Measurements from ENCODE around the gene NHEJ1.

The NHEJ1 gene

DNA sequence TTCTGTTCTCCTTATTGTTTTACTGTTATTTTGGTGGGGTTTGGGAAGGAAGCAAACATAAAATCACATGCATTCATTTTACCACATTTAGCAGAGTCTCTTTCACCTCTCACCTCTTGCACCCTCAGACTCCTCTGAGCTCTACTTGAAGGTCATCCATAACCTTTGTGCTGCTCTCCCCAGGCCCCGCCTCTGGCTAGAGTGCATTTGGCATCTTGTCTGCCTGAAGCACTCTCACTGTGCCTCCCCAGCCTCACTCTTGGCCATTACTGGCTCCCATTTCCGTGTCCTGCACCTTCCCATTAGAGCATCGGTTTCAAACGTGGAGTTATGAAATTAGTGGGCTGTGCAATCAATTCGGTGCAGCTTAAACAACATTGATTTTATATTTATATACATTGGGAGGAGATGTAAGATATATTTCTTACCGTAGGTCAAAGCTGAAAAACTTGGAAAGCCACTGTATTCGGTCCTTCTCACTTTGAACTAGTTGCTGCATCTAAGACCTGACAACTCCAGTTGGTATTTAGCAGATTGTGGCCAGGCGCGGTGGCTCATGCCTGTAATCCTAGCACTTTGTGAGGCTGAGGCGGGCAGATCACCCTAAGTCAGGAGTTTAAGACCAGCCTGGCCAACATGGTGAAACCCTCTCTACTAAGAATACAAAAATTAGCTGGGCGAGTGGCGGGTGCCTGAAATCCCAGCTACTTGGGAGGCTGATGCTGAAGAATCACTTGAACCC, 39.0 kb upstream of the NHEJ1 start:
- Histone ChIP-seq H3K9ac (ENCODE audit: low read length) (no peak overlapping the region), H2AFZ (ENCODE audit: low read depth, low read length, severe bottlenecking) (no peak overlapping the region), H3K27me3 (ENCODE audit: low read length) (no peaks in the 10 kb centered on the region), H3K4me2 (ENCODE audit: low read depth, low read length, poor library complexity, severe bottlenecking) (no peak overlapping the region), H4K20me1 (ENCODE audit: low read depth, low read length) (no peaks in the 10 kb centered on the region), H3K79me2 (ENCODE audit: insufficient read depth, low read length) (no peaks in the 10 kb centered on the region), H3K9me3 (ENCODE audit: insufficient read depth, low read length) (no peaks in the 10 kb centered on the region), H3K4me3 (ENCODE audit: insufficient read depth, low read length, poor library complexity, severe bottlenecking) (no peak overlapping the region), H3F3A (ENCODE audit: insufficient read depth) (no peaks in the 10 kb centered on the region), H3K9me2 (replicated peaks; ENCODE audit: insufficient read depth, low read length) (no peaks in the 10 kb centered on the region), H3K36me3 (ENCODE audit: low read length) (no peaks in the 10 kb centered on the region), H3K27ac (ENCODE audit: low read depth, low read length) (no peak overlapping the region)
- TF ChIP-seq, protein P1, sequence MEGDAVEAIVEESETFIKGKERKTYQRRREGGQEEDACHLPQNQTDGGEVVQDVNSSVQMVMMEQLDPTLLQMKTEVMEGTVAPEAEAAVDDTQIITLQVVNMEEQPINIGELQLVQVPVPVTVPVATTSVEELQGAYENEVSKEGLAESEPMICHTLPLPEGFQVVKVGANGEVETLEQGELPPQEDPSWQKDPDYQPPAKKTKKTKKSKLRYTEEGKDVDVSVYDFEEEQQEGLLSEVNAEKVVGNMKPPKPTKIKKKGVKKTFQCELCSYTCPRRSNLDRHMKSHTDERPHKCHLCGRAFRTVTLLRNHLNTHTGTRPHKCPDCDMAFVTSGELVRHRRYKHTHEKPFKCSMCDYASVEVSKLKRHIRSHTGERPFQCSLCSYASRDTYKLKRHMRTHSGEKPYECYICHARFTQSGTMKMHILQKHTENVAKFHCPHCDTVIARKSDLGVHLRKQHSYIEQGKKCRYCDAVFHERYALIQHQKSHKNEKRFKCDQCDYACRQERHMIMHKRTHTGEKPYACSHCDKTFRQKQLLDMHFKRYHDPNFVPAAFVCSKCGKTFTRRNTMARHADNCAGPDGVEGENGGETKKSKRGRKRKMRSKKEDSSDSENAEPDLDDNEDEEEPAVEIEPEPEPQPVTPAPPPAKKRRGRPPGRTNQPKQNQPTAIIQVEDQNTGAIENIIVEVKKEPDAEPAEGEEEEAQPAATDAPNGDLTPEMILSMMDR (IDR thresholded peaks at IDR 0.05; ENCODE audit: insufficient read depth, low read length, poor library complexity, severe bottlenecking): no peak
- TF ChIP-seq EZH2phosphoT487 (conservative IDR thresholded peaks at IDR 0.05; ENCODE audit: low read length): no peak

DNA sequence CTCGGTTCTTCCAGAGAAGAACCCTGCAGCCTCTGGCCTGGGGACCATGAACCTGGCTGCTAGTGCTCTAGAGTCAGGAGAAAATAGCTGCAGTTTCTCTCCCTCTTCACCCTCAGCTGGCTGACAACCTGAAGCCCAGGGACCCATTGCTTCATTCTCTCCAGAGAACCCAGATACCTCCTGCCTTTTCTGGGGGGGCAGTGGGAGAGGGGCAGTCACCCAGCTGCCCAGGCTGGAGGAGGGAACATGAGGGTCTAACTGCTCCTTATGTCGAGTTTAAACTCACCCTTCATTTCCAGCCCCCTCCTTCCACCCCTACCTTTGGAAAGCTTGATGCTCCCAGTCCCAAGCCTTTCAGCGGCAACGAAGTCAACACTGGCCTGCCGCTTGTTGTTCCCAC, 38.4 kb upstream of the NHEJ1 start:
- no peaks in the 10 kb centered on the region for H3K79me2 ChIP-seq (ENCODE audit: insufficient read depth, low read length)
- no peak overlapping the region for H3K9ac ChIP-seq (ENCODE audit: low read length)
- H3K9me3 ChIP-seq (ENCODE audit: insufficient read depth, low read length): no peaks in the 10 kb centered on the region
- no peaks in the 10 kb centered on the region for H3K36me3 ChIP-seq (ENCODE audit: low read length)
- no peak overlapping the region for H3K4me3 ChIP-seq (ENCODE audit: insufficient read depth, low read length, poor library complexity, severe bottlenecking)
- H3F3A ChIP-seq (ENCODE audit: insufficient read depth): no peaks in the 10 kb centered on the region
- no peak overlapping the region for H2AFZ ChIP-seq (ENCODE audit: low read depth, low read length, severe bottlenecking)
- H3K4me2 ChIP-seq (ENCODE audit: low read depth, low read length, poor library complexity, severe bottlenecking): no peak overlapping the region
- H4K20me1 ChIP-seq (ENCODE audit: low read depth, low read length): no peaks in the 10 kb centered on the region
- no peak overlapping the region for H3K27ac ChIP-seq (ENCODE audit: low read depth, low read length)
- no peaks in the 10 kb centered on the region for H3K9me2 ChIP-seq (replicated peaks; ENCODE audit: insufficient read depth, low read length)
- H3K27me3 ChIP-seq (ENCODE audit: low read length): no peaks in the 10 kb centered on the region
- TF ChIP-seq EZH2phosphoT487 (conservative IDR thresholded peaks at IDR 0.05; ENCODE audit: low read length): no peak
- TF ChIP-seq, protein P1 (IDR thresholded peaks at IDR 0.05; ENCODE audit: insufficient read depth, low read length, poor library complexity, severe bottlenecking): no peak

DNA sequence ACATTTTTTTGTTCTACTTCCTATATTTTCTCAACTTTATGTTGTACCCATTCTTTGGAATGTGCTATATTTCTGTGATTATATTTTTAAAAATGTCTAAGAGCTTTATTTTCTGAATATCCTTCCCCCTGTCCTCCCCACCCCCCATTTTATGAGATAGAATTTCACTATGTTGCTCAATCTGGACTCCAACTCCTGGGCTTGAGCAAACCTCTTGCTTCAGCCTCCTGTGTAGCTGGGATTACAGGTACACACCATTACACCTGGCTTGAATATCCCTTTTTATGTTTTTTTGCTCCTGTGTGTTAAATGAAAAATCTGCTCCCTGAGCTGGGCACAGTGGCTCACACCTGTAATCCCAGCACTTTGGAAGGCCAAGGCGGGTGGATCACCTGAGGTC, 36.8 kb upstream of the NHEJ1 start:
- Histone ChIP-seq H4K20me1 (ENCODE audit: low read depth, low read length) (no peaks in the 10 kb centered on the region), H3K27ac (ENCODE audit: low read depth, low read length) (no peak overlapping the region), H3K9me3 (ENCODE audit: insufficient read depth, low read length) (no peaks in the 10 kb centered on the region), H3K27me3 (ENCODE audit: low read length) (no peaks in the 10 kb centered on the region; the same call in 1 of the 2 replicates), H3K9me2 (replicated peaks; ENCODE audit: insufficient read depth, low read length) (no peaks in the 10 kb centered on the region), H3K4me3 (ENCODE audit: insufficient read depth, low read length, poor library complexity, severe bottlenecking) (no peak overlapping the region), H3K4me2 (ENCODE audit: low read depth, low read length, poor library complexity, severe bottlenecking) (no peak overlapping the region), H3F3A (ENCODE audit: insufficient read depth) (no peaks in the 10 kb centered on the region), H2AFZ (ENCODE audit: low read depth, low read length, severe bottlenecking) (no peak overlapping the region), H3K79me2 (ENCODE audit: insufficient read depth, low read length) (no peaks in the 10 kb centered on the region), H3K36me3 (ENCODE audit: low read length) (no peaks in the 10 kb centered on the region), H3K9ac (ENCODE audit: low read length) (no peak overlapping the region)
- TF ChIP-seq, protein P1 (IDR thresholded peaks at IDR 0.05; ENCODE audit: insufficient read depth, low read length, poor library complexity, severe bottlenecking): no peak
- no peak for TF ChIP-seq EZH2phosphoT487 (conservative IDR thresholded peaks at IDR 0.05; ENCODE audit: low read length)
